Measurements from ENCODE around the gene PLAAT5.
"Not testable (repeated sequence)": the region's sequence is repeated elsewhere in the genome, so short reads cannot be mapped to it uniquely, and the experiment has no call there.

The PLAAT5 gene

GRCh38 chr11:63490551-63491239 is at the start of gene PLAAT5:
TSS of gene PLAAT5 (minus strand) at chr11:63491167. CDS start at chr11:63491034, 133 bp downstream.
- peak; percentile 73 for DNase-seq

- DNase-seq: peak; percentile 66
These were observed 46.5 kb upstream of the PLAAT5 start for GRCh38 chr11:63537293-63538101.

DNA sequence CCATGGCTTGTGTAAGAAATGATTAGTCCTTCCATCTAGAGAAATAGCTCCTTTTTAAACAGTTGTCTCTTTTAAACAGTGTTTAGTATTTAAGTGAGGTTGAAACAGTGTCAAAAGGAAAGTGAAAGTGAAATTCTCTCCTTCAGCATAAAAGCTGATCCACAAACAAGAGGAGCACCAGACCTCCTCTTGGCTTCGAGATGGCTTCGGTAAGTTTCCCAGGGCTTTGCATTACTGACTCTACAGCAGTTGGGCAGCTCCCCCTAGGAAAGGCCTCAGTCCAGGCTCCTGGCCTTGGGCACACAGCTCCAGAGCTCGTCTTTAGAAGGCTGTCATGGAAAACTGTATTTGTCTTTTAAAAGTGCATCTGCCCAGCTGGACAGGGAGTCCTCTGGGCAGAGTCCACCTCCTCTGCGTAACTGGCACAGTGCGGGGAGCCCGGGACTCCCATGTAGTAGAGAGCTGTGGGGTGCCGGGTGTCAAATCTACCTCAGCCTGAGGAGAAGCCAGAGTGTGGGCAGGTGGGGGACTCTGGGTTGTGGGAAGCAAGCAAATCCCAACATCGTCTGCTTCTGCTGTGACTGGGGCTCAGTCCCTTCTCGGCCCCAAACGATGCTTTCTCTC is 45.8 kb upstream of the PLAAT5 start, which contains the start of gene PLAAT4:
PLAAT4 (plus strand) TSS at position 140 of the 624 bp plus-strand sequence; CDS start at position 201, 61 bp downstream.
- peak; percentile 65 for DNase-seq

GRCh38 chr11:63535734-63536133 is 44.8 kb upstream of the PLAAT5 start:
- no peak for DNase-seq

DNA sequence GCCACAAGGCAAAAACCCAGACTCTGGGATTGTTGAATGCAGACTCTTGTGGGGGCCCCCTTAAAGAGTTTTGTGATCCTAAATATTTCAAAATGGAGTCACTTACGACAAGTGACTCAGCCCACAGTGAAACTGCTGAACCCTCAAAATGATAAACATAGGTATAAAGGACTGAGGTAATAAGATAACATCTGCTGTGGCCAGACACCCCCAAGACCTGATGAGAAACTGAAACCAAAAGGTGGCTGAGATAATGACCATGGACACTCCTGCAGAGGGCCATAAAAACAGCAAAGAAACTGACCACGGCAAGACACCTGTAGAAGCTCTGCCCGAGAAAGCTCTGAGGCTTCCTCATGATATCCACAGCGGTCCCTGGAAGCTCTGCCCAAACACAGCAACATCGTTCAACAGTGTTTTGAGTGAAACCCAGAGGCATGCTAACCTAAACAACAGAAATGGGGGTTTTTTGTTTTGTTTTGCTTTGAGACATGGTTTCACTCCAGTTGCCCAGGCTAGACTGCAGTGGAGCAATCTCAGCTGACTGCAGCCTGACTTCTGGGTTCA is 44.0 kb upstream of the PLAAT5 start:
- DNase-seq: no peak

GRCh38 chr11:63534076-63534475 is 43.1 kb upstream of the PLAAT5 start:
- no peak for DNase-seq

DNA sequence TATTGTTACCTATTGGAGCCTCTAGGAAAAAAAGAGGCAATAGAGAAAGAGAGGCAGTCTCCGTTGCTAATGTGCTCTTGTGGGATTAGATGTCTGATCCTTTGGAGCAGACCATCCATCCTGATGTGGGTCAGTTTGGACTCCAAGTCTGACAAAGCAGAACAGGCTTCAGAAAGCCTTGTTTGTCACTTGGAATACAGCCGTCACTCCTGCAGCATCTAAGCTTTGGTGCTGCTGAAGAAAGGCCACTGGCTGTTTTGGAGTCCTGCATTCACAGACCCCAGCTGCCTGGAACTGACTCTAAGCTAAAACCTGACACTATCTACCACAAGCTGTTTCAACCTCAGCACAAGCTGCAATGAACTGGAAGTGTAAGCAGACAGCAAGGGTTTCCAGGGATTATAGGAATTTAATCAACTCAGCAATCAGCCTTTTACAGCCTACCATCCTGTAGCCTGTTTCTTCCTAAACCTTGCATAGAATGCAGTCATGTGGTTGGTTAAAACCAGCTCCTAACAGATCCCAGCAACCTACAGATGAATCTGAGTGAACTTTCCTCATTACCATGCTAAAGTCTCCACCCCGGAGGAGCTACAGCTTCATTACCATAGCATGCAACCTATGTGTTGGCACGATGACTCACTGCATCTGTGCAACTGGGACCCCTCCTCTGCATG is 42.0 kb upstream of the PLAAT5 start:
- no peak for DNase-seq

- no peak for DNase-seq
These were observed 41.1 kb upstream of the PLAAT5 start for GRCh38 chr11:63532117-63532516.

- DNase-seq: not testable (repeated sequence)
These were observed 40.3 kb upstream of the PLAAT5 start for GRCh38 chr11:63531074-63531792.

DNA sequence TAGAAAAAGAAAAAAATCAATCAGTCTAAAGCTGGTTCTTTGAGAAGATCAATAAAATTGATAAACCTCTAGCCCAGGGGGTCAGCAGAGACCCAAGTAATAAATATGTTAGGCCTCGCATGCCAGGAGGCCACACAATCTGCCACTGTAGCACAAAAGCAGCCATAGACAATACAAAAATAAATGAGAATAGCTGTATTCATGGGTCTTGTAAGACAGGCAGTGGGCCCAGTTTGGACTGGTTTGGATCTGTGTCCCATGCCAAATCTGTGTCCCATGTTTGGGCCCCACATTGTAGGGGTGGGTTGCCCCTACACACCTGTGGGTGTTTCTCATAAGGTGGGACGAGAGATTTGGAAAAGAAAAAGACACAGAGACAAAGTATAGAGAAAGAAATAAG is 39.1 kb upstream of the PLAAT5 start:
- no peak for DNase-seq

GRCh38 chr11:63529373-63529772 is 38.4 kb upstream of the PLAAT5 start:
- not testable (repeated sequence) for DNase-seq

GRCh38 chr11:63528729-63529278 is 37.8 kb upstream of the PLAAT5 start:
- not testable (repeated sequence) for DNase-seq

DNA sequence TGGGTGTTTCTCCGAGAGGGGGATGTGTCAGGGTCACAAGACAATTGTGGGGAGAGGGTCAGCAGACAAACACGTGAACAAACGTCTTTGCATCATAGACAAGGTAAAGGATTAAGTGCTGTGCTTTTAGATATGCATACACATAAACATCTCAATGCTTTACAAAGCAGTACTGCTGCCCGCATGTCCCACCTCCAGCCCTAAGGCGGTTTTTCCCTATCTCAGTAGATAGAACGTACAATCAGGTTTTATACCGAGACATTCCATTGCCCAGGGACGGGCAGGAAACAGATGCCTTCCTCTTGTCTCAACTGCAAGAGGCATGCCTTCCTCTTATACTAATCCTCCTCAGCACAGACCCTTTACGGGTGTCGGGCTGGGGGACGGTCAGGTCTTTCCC is 37.2 kb upstream of the PLAAT5 start:
- DNase-seq: not testable (repeated sequence)

DNA sequence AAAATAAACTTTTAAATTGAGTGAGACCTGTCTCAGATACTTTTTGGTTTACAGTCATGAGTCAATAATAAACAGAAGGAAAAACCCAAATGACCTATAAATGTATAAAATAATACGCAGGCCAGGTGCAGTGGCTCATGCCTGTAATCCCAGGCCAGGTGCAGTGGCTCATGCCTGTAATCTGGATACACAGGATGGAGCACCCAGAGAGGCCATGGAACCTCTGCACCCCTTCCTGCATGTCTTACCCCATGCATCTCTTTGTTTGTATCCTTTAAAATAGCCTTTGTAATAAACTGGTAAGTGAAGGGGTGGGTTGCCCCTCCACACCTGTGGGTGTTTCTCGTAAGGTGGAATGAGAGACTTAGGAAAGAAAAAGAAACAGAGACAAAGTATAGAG is 36.7 kb upstream of the PLAAT5 start:
- DNase-seq: no peak

- no peak for DNase-seq
These were observed 32.2 kb upstream of the PLAAT5 start for GRCh38 chr11:63523151-63523550.

DNA sequence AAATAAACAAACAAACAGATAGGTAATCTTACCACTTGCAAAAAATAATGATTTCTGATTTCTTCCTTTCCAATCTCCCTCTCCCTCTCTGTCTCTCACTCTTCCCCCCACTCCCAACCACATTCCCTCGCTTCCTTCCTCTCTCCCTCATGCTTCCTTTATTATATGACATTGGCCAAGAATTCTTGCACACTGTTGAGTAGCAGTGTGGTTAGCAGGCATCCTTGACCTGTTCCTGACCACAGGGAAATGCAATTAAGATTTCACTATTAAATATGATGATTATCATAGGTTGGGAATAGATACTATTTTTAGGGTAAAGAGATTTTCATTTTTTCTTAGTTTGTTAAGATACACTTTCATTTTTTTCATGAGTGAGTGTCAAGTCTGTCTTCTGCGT is 30.9 kb upstream of the PLAAT5 start:
- no peak for DNase-seq

DNA sequence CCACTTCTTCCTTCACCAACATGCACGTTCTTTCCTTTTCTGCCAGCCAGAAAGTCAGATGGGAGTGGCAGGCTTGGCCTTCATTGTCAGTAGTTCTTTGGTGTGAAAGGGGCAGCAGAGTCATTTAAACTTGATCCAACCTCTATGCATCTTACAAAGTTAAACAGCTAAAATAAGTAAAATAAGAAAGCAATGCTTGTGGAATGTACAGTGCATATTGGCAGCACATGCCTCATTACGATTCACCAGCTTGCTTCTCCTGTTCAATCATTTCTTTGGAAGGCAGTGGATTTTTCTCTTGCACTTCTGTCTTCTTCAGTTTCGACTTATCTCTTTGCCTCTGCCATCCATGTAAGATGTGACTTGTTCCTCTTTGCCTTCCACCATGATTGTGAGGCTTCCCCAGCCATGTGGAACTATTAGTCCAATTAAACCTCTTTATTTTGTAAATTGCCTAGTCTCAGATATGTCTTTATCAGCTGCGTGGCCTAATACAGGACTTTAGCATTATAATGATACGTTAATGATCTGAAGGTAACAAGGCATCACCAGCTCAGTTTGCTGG is 29.7 kb upstream of the PLAAT5 start:
- DNase-seq: no peak

GRCh38 chr11:63518548-63518947 is 27.6 kb upstream of the PLAAT5 start:
- DNase-seq: no peak

- DNase-seq: no peak
These were observed 26.2 kb upstream of the PLAAT5 start for GRCh38 chr11:63517156-63517555.

DNA sequence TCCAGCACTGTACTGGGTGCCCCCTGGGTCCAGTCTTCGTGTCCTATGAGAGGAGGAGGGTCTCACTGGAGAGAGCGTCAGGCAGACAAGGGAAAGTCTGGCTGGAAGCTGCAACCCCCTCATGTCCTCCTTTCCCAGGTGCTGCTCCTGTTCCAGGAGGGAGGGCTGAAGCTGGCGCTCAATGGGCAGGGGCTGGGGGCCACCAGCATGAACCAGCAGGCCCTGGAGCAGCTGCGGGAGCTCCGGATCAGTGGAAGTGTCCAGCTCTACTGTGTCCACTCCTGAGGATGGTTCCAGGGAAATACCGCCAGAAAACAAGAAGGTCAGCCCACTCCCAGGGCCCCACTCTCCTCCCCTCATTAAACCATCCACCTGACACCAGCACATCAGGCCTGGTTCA is 25.1 kb upstream of the PLAAT5 start:
- no peak for DNase-seq

- no peak for DNase-seq
These were observed 21.8 kb upstream of the PLAAT5 start for GRCh38 chr11:63512816-63513215.

All from right forelimb (tissue), 1 donor.